ENCODE data around the gene DNAJC21.
"Not testable (repeated sequence)": the region's sequence is repeated elsewhere in the genome, so short reads cannot be mapped to it uniquely, and the experiment has no call there.

The DNAJC21 gene

DNA sequence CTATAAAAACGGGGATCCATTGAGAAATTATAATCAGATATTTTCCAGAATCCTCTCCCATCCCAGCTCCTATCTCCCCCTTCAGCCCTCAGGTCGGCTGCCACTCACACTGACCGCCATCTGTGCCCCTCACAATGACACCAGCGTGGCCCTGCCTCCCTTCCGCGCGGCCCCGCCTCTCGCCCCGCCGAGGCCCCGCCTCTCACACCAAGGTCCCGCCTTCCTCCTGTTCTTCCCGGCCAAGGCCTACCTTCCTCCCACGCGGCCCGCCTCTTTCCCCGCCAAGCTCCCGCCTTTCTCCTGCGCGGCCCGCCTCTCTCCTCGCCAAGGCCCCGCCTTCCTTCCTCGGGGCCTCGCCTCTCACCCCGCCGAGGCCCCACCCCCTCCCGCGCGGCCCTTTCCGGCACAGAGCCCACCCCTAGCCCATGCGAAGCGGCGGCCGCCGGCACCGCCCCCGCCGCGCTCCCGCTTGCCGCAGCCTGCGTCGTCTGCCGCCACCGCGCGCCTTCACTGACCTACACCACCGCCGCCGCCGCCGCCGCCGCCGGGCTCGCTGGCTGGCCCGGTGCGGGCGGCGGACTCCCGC, at the start of gene DNAJC21:
Gene DNAJC21, plus strand, starts transcription at position 426 of the 586 bp plus-strand sequence. CDS start 261 bp downstream, outside the sequence.
- DNase-seq: peak; percentile 88 to 97

DNA sequence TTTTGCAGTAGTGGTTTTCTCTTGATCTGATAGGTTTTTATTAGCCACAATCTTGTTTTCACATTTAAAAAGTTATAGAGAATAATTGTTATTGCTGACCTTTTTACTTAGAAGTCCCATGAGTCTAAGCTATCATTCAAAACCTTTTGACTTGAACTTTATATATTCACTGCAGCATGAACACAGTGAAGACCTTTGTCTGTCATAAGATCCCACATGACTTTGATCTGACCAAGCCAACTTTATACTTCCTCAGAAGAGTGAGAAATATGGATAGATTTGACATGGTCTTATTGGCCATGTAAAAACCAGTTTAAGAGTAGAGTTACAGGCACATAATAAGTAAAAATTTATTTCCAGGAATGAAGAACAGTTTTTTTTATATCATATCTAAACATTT, 48.1 kb upstream of the DNAJC21 start:
- DNase-seq: no peak

DNA sequence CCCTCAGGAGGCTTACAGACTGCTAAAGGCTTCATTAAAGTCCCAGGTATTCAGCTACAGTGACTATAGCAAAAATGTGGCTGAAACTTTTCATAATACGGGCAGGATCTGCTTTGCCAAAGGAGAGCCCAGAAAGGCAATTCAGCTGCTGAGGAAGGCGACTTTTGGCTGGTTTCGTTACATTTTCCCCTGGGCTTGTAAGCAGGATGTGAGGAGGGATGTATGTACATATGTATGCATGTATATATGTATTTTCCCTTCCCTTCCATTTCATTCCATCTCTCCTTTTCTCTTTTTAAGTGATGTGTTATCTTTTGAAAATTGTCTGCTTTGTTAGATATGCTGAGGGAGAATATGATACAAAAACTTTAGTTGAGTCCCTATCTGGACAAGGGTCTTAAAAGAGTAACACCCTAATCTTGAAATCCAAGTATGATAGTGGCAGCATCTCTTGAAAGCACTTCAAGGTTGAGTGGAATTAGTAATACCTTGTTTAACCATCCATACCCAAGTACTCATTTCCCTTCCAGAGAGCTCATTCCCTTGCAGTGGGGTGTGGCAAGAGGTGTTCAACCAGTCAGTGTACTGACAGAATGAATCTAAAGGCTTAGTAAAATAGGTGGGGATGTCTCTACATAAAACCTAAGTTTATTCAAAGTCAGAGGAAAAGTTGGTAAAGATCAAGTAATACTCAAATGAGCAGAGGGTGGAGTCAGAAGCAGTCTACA, 42.8 kb upstream of the DNAJC21 start:
- DNase-seq: no peak

DNA sequence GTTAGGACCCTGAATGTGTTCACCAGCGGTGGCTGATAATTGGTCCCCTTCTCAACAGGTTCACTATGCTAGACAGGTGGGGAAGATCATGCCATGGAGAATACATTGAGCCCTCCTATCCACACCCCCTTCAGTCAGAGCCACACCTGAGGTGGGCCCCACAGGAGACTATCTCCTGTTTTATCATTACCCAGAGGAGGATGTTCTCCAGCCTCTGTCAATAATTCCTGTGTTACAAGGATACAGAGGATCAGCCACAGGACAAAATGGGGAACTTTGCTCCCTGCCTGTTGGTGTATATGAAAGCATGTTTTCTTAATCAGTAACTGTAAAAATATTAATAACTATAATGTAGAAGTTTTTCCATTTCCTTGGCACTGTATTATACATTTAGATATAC, 40.0 kb upstream of the DNAJC21 start:
- DNase-seq: no peak

DNA sequence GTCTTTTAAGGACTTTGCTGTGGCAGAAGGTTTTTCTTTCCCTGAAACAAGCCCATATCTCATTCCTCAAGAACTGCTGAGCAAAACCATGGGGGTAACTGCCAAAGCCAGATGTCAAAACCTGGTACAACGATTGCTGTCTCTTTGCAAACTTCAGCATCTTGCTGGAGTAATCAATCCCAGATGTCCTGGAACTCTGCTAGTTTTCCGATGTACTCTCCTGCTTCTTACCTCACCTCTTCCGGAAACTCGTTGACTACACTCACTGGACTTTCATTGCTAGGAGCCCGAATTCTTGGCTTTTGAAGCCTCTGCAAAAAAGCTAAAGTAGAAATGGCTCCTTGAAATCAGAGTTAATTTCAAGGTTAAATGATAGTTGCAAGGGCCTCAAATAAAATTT, 37.4 kb upstream of the DNAJC21 start:
- no peak for DNase-seq

DNA sequence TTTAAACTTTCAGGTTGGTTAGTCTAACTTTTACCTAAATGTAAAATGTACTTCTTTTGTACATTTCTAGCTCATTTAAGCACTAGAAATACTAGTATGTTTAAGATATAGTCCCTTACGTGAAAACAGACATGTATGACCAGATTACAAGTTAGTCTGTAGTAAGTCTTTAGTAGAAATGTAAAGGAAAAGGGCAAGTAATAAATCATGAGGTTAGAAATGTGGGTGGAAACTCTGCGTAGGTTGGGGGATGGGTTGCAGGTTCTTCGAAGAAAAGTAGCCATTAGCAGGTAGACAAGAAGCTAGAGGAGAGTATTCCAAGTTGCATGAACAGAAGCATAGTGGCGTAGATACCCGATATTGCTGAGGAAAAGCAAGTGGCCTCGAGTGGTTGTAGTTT, 36.9 kb upstream of the DNAJC21 start:
- no peak for DNase-seq

DNA sequence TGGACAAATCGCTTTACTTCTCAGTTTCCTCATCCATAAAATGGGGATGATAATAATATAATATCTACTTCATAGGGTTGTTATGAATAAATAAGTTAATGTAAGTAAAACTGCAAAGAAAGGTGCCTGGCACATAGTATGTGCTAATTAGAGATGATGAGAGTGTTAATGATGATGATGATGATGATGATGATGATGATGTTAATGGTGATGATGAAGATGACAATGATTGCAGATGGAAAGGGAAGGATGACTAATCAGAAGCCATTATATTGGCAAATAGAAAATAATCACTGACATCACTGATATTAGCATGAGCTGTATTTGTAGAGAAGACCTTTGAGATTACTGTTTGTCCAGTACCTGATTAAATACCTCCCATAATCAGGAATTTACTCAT, 34.6 kb upstream of the DNAJC21 start:
- DNase-seq: no peak

DNA sequence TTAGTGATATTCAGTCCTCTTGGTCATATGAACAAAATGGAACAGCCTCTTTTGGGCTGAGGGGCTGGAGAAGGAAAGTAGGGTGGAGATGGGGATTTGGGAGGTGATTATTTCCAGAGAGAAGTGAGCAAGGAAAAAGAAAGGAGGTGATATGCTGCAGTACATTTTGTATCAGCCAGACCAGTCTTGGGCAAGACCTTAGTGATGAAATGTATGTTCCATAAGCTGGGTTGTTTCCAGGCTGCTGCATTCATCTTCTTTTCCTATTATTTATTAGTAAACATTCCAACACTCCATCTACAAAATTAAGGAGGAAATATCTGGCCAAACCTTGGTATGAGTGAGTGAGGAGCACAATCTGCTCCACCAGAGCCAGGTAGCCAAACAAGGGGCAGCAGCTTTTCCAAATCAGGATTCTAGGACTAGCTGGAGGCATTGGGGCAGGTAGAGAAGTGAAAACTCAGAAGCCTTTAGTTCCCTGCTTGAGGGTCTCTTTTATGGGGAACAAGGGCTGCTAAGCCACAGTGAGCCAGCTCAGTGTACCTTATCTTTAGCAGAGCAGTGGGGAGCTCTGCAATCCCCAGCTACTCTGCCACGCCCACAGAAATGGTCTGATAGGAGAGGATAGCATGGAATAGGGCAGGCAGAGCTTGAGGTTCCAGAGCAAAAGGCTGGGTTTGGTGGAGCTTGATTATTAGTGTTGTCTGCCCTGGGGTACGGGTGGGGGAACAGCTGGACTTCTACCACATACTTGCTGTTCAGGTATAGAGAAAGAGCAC, 33.5 kb upstream of the DNAJC21 start:
- DNase-seq: no peak

DNA sequence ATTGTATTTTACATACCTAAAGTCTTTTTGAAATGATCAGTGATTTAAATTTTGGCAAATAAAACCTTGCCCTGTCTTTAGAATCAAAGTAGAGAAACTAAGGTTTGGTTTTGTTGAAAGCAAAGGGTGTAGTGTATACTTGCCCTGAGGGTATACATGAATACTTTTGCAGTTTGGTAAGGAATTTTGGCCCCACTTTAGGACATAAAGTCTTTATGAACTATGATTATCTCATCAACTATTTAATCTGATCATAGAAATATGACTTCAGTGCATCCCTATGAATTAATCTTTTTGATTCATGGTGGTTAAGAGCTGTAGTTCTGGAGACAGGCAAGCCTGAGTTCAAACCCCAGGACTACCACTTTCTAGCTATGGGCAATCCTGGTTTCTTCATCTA, 31.7 kb upstream of the DNAJC21 start:
- no peak for DNase-seq

DNA sequence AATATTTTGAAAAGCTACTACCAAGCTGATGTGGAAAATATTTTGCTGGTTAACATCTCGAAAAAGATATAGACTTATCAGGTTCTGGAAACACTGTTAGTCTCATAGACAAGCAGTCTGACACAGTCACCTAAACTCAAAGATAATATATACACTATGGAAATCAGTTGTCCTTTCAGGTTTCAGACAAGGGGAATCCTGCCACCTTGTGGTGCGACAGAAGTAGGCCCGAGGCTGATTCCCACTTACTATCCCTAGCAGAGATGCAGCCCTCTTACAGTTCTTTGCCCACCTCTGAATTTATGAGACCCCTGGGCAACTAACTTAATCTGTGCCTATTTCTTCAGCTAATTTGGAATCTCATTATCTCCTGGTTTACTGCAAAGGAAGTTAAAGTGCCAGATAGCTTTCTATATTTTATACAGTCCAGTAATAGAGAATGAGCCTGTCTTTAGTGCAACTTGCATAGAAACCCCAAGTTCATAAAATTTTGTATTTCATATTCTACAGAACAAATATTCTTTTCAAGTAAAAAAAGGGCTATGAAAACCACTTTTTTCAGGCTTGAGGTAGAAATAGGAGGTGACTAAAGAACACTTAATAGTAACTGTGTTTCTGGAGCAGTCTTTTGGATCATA, 31.0 kb upstream of the DNAJC21 start:
- peak in 1 of 2 donors; percentile 16 for DNase-seq

DNA sequence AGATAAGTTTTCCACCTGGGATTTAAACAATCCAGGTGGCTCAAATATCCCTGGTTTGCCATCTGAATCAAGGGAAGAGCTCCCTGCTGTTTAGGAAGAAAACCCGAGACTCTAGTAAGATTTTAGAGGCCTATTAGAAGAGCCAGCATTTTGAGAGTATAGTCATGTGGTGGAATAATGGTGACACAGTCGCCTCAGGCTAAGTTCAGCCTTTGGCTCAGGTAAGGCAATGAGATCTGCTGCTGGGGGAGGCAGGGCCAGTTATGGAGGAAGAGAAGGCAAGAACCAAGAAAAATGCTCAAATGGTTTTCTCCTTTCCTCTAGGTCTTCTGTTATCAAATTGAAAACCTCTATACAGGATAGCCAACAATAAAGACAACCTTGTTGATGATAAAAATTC, 30.3 kb upstream of the DNAJC21 start:
- no peak for DNase-seq

DNA sequence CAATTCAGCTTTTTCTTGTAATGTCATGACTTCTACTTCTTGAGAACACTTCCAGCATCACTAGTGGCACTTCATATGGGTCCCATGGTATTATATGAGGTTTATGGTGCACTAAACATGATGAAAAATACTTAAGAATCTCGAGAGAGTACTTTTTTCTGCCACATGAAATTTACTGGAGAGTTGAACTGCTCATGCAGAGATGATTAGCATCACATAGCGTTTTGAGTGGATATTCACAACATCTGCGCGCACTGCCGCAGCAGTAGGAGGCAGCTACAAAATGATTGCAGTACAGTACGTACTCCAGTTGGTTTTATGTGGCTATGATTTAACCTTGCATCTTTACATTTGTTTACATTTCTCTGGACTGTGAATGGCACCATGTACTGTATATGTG, 28.7 kb upstream of the DNAJC21 start:
- DNase-seq: no peak

DNA sequence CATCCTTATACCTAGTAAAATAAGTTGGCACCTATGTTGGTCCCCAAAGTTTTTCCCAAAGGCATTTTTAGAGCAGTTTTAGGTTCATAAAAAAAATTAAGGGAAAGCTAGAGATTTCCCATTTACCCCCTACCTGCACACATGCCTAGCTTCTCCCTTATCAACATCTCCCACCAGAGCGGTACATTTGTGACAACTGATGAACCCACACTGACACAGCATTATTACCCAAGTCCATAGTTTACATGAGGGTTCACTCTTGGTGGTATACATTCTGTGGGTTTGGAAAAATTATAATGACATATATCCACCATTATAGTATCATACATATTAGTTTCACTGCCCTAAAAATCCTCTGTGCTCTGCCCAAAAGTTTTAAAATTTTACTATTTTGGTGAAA, 26.1 kb upstream of the DNAJC21 start:
- no peak for DNase-seq

DNA sequence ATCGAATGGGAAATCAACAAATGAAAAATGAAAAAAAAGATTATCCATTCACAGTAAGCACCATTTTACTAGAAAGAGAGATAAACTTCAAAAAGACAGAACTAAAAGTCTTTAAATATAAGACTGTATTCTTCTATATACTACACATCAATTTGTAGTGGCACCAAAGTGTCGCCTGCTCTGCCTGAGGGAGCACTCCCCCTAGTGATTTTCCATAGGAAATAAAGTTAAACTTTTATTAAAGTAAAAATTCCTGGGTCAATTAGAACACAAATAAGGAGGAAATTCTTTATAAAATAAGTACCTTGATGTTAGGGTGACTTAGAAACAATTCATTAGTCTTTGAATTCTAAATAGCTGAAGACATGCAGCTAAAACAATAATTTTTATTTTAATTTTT, 23.8 kb upstream of the DNAJC21 start:
- DNase-seq: no peak

DNA sequence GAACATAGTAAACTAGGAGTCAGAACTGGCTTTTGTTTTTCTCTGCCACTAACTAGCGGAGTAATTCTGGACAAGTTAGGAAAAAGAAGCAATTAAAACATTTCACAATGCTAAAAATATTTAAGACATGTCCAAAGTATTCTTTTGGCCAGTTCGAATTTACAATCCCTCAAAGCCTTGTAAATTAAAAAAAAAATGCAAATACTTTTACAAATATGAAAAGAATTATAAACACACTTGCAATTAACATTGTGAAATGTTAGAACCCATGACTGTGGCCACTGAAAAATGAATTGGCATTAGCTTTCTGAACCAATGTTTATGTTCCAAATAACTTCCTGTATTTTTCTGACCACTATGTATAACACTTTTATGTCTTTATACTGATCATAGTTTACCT, 16.3 kb upstream of the DNAJC21 start:
- no peak for DNase-seq

DNA sequence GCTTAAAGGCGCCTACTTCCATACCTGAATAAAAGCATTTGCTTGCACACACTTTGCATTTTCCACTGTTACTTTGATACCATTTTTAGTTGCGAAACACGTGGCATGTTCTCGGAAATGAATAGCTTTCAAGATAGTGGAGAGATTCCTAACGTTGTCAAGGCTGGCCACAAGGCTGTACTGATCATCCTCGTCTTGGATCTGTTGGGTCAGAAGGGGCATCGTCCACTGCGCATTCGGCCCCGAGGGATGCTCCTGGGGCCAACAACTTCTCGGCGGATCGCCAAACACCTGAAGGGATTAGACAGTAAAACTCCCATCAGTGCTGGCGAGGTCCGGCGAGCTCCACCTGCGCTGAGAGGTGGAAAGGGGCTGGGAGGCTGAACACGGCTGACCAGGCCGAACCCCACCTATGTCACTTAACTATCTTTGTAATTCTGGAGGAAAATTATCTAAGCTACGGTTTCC, 14.7 kb upstream of the DNAJC21 start:
- no peak for DNase-seq

DNA sequence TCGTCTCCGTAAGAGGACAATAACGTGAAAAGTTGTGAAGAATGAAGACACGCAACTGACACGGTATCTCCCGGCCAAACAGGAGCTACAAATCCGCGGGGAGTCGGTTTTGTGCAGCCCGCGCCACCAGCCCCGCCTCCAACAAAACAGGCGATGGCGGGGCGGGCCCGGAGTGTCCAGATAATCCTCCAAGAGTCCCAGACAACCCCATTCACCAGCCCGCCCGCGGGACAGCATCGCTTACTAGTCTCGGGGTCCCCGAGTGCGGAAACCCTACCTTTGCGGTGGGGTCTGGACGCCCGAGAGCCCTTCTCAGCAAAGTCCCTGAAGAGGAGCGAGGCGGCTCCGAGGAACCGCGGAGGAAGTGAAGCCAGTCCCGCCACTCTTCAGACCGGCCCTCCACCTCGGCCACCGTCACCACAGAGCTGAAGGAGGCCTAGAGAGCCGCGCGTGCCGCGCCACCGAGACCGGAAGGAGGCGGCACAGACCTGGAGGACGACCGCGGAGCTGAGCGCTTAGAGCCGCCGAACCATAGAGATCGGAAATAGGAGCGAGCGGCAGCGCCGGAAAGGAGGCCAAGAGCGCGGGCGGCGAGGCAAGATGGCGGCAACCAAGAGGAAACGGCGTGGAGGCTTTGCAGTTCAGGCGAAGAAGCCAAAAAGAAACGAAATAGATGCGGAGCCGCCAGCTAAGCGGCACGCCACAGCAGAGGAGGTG, 14.1 kb upstream of the DNAJC21 start, which contains the start of the genes BRIX1 and RAD1:
Gene BRIX1, plus strand, starts transcription at position 573 of the 717 bp plus-strand sequence. Its CDS starts 28 bp downstream, at position 601.
Gene RAD1, minus strand, starts transcription at position 366 of the 717 bp plus-strand sequence. CDS start 612 bp downstream, outside the sequence.
- peak; percentile 82 to 99 for DNase-seq

DNA sequence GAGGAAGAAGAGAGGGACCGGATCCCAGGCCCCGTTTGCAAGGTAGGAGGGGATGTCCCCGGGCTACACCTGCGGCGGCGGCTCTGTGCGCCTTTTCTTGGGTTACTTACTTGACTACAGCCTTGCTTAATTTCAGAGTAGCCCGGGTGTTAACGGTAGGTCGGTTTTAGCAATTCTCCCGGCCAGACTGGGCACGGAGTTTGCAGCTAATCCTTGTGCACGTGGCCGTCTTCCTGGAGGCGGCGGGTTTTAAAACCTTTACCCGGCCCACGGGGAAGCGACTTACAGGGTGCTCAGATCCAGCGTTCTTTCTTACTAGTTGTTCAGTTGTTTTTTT, 13.5 kb upstream of the DNAJC21 start:
- no peak for DNase-seq

DNA sequence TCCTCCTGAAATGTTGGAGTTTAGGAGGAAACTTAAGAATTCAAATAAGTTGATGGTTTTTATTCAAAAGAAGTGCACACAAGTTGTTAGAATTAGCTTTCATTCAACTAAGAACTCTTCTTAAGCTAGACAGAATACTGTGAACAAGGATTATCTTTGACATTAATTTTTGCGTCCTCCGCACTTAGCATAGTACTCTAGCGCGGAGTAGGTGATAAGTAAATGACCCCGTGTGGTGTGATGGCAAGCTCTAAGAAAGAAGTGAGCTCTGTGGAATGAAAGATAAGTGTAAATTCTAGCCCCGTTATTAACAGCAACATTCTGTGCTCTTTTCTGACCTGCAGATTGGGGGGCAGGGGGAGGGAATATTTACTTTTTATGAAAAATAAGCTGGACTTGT, 12.8 kb upstream of the DNAJC21 start:
- no peak for DNase-seq

DNA sequence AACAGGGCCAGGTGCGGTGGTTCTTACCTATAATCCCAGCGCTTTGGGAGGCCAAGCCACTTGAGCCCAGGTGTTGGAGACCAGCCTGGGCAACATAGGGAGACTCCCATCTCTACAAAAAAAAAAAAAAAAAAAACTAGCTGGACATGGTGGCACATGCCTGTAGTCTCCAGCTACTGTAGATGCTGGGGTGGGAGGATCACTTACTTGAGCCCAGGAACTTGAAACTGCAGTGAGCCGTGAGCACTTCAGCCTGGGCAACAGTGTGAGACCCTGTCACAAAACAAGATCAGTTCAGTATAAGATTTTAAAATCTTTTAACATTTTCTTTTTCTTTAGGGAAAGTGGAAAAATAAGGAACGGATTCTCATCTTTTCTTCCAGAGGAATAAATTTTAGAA, 11.3 kb upstream of the DNAJC21 start:
- no peak for DNase-seq

DNA sequence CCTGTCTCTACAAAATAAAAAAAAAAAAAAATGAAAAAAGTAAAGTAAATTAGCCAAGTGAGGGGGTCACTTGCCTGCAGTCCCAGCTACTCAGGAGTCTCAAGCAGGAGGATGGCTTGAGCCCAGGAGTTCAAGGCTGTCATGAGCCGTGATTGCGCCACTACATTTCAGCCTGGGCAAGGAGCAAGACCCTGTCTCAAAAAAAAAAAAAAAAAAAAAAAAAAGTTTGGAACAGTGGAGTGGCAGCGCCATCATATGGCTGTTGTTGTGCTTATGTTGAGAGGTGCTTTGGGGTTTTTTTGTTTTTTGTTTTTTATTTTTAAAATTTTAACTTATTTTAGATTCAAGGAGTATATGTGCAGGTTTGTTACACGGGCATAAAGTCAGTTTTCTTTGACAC, 10.3 kb upstream of the DNAJC21 start:
- DNase-seq: no peak

DNA sequence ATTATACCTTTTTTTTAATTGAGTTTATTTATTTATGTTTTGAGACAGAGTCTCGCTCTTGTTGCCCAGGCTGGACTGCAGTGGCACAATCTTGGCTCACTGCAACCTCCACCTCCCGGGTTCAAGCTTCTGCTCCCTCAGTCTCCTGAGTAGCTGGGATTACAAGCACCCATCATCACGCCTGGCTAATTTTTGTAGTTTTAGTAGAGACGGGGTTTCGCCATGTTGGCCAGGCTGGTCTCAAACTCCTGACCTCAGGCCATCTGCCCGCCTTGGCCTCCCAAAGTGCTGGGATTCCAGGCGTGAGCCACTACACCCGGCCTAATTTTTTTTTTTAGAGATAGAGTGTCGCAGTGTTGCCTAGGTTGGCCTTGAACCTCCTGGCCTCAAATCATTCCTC, 6.1 kb upstream of the DNAJC21 start:
- DNase-seq: not testable (repeated sequence)
